Measurements from ENCODE around the gene ZBTB20.
"Not testable (repeated sequence)": the region's sequence is repeated elsewhere in the genome, so short reads cannot be mapped to it uniquely, and the experiment has no call there.

The ZBTB20 gene

GRCh38 chr3:114706591-114707232 is 440.4 kb downstream of the ZBTB20 start:
- no peak for DNase-seq

- DNase-seq = no peak
These were observed 446.4 kb downstream of the ZBTB20 start for GRCh38 chr3:114700637-114701234.

GRCh38 chr3:114698146-114699105 is 448.7 kb downstream of the ZBTB20 start:
- no peak for DNase-seq

- peak; percentile 47 for DNase-seq
These were observed 449.7 kb downstream of the ZBTB20 start for GRCh38 chr3:114697401-114697800.

DNA sequence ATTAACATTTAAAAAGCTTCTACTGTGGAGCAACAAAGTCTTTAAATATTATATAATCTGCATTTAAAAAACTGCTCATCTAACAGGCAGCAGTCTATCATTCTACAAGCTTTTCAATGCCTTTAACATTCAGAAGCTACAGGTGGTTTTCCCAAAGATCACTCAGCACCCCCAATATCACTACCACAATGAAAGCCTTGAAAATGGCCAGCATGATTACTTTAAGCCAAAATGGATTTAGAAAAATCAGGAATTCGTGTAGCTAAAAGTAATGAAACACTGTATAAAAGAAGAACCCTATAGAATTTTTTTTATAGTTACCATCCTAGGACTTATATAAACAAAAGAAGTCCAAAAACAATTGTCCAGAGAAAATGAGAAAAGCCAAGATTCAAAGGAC is 452.8 kb downstream of the ZBTB20 start:
- no peak for DNase-seq

- DNase-seq = no peak
These were observed 455.2 kb downstream of the ZBTB20 start for GRCh38 chr3:114691871-114692270.

- peak; percentile 2 for DNase-seq
These were observed 456.2 kb downstream of the ZBTB20 start for GRCh38 chr3:114690911-114691310.

- no peak for DNase-seq
These were observed 459.9 kb downstream of the ZBTB20 start for GRCh38 chr3:114687151-114687550.

GRCh38 chr3:114686621-114687020 is 460.5 kb downstream of the ZBTB20 start:
- DNase-seq = peak; percentile 36

- DNase-seq = no peak
These were observed 461.9 kb downstream of the ZBTB20 start for GRCh38 chr3:114685161-114685560.

GRCh38 chr3:114680299-114680698 is 466.8 kb downstream of the ZBTB20 start:
- DNase-seq = no peak

DNA sequence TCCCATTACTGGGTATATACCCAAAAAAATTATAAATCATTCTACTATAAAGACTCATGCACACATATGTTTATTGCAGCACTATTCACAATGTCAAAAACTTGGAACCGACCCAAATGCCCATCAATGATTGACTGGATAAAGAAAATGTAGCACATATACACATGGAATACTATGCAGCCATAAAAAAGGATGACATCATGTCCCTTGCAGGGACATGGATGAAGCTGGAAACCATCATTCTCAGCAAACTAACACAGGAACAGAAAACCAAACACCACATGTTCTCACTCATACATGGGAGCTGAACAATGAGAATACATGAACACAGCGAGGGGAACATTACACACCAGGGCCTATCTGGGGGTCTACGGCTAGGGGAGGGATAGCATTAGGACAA is 467.3 kb downstream of the ZBTB20 start:
- DNase-seq = not testable (repeated sequence)

- DNase-seq = no peak
These were observed 472.0 kb downstream of the ZBTB20 start for GRCh38 chr3:114675104-114675503.

DNA sequence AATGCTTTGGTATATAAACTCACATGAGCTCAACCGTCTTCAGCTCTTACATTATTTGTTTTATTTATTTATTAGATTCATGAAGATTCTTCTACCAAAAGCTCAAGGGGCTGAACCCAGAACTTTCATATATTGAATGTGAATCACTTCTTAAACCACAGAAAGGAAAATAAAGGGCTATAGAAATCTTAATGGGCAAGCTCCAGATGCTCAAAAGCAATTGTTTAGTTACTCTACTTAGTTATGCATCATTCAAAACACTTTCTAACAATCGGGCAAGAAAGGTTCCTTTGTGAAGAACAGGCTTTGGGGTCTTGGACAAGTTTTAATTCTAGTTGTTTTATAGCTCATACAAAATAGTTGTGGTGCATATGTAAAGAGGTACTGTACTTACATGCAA is 473.1 kb downstream of the ZBTB20 start:
- DNase-seq = no peak

DNA sequence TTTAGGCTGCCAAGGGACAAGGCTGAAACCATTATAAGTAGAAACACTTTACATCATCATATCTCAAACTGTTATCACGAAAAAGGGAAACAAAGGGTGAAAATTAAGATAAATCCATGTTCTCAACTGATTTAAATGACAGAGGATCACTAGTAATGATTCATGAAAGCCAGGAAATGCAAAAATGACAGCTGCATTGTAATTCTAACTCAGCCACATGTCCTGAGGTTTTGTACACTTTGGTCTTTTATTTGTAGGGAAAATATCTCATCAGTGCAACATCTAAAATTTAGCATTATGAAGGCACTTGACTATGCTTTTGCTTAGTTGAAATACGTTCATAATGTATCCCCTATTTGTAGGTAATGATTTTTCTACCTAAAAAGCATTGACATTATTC is 473.6 kb downstream of the ZBTB20 start:
- DNase-seq = no peak

DNA sequence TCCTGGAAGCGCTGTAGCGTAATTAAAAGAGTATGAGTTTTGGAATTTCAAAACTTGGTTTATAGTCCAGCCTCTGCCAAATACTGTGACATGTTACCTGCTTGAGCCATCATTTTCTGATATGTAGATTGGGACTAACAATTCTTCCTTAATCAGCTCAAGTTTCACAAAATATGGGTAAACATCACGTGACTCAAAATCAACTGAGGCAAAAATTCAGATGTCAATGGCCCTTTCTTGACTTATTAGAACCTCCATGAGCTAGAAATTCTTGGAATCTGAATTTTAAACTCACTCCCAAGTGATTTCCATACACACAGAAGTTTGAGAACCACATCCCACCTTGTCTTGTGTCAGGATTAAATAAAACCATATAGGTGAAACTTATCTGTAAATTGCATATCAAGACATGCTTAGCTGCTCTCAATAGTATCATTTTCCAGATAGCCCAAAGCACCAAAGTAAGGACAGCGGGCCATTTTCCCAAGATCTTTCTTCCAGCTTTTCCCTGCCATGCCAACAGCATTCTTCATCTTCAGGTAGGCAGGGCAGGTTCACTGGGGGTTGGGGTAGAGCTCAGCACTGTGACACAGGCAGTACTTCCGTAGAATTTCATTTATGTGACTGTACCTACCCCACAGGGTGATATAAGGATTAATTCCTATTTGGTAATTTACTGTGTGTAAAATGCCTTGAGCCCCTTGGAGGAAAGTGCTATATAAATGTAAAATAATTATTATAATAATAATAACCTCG is 474.2 kb downstream of the ZBTB20 start:
- no peak for DNase-seq

DNA sequence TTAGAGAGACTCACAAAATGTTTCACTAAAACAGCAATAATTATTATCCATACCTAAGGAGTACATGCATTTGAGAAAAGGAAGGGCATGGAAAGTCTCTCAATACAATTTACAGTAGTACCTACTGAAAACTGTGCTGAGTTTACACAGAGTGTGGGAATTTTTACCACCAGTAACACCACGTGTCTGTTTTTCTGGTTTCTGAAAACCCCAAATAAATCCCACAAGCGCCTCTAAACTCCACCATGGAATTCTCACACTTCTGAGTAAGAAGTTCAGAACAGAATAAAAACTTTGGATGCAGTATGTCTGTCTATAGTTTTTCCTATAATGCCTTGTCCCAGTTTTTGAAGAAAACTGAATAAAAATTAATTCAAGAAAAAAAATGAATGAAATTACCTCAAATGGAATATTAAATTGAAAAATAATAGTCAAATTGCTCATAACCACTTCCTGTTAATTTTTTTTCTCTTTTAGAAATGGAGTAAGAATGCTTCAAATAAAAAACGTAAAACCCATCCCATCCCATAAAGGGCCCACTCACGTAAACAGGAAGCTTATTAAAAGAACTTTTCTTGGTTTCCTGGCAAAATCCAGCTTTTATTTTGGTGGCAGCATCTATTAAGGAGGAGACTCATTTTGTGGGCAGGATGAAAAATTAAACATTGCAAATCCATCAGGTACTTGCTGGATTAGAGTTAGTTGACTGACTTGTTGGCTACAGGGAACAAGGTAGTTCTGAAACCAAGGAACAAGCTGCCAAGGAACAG is 475.2 kb downstream of the ZBTB20 start:
- DNase-seq = no peak

DNA sequence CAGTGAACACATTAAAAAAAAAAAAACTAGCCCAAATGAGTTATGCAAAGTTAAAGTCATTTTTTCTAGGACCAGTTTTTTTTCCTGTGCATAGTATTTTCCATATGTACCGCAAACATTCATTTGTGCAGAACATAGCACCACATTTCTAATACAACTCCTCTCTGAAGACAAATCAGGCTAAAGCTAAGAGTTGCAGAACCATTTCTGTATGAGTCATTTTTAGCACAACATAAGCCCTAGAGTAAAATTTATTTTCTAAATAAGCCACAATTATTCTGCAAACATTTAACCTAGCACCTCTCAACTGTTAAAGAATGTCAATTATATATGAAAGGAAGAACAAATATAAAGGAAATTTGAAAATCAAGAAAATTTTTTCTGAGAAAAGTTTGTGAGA is 477.5 kb downstream of the ZBTB20 start:
- no peak for DNase-seq

- DNase-seq = no peak
These were observed 479.0 kb downstream of the ZBTB20 start for GRCh38 chr3:114668099-114668498.

DNA sequence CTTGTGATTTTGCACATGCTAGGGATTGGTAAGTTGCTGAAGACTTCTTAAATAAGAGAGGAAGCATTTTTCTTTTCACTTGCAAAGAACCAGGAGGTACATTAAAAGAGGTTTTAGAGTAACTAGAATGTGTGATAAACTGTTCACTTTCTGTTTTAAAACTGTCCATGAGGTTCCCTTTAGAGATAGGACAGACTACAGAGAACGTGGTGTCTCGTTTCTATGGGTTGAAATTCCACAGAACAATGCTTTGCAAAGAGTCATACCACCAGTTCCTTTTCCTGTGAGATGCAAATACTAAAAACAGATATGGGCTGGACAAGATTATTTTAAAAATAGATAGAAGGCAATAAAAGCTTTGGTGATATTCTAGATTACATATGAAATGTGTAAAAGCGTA is 480.5 kb downstream of the ZBTB20 start:
- no peak for DNase-seq

- DNase-seq = no peak
These were observed 483.1 kb downstream of the ZBTB20 start for GRCh38 chr3:114664006-114664405.

DNA sequence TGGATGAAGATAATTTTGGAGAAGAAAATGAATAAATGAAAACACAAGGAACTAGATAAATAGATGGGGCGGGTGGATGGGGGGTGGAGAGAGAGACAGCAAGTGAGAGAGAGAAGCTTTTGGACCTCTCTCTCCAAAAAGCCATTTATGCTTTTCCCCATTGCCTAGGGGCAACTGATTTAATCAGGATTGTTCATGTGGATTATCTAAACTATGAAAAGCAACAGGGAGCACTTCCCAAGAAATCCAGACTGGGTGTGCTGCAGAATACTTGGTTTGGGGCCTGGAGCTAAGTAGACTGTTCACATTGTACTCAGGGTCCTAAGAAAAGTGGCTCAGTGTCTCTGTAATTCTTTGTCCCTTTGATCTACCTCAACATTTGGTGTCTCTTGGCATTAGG is 486.3 kb downstream of the ZBTB20 start:
- DNase-seq = no peak

Data from GF-D8 (cell line).